Right atrium auricular region (tissue), 2 donors: Measurements from ENCODE around the gene HIVEP2. TPM values are rescaled to one million over a fixed set of nuclear protein-coding genes. Genes with fewer than 3 reads are reported as not detected.

ENCODE experiments used
- DNase-seq: peaks from one replicate; pipeline ENCODE4 v3.0.0-alpha.2; 2019; ENCODE audit warnings: low spot score
- H3K27ac ChIP-seq, 2 donors: fragments of 200-600 bp; sonication (generic); 1 replicate in 1 of 2; 2 replicates in 1 of 2; pipeline ENCODE4 v1.5.1; 2016 to 2019
- H3K27me3 ChIP-seq, 2 donors: fragments of 200-600 bp; sonication (generic); one replicate each; pipeline versions ENCODE4 v1.5.1 to v1.6.0; 2017 to 2019
- H3K36me3 ChIP-seq: fragments of 200-600 bp; sonication (generic); one replicate; pipeline ENCODE4 v1.5.1; 2016
- H3K4me1 ChIP-seq, 2 donors: fragments of 200-600 bp; sonication (generic); one replicate each; pipeline versions ENCODE4 v1.5.1 to v1.6.0; 2017 to 2019
- H3K4me3 ChIP-seq, 2 donors: fragments of 200-600 bp; sonication (generic); 1 replicate in 1 of 2; 2 replicates in 1 of 2; pipeline ENCODE4 v1.5.1; 2017 to 2019; ENCODE audit warnings: mild to moderate bottlenecking in 1 of 2, moderate library complexity in 1 of 2
- H3K9me3 ChIP-seq, 2 donors: fragments of 200-600 bp; sonication (generic); one replicate each; pipeline ENCODE4 v1.5.1; 2019
- total RNA-seq, 2 donors: library from RNA; depleted of rRNA; stranded (reverse); fragments of >200 nt; gene quantifications; one replicate each; pipeline ENCODE4 v1.1.0, GENCODE V29; 2016
- TF ChIP-seq, protein P1 (sequence below), 2 donors: fragments of 200-600 bp; sonication (generic); IDR thresholded peaks; one replicate each; pipeline ENCODE4 v1.5.1; 2019; ENCODE audit warnings: antibody characterized with exemption in 2 of 2

The HIVEP2 gene
- total RNA-seq, 2 donors from 2014 or later, result 19.2 to 28.6 TPM

DNA sequence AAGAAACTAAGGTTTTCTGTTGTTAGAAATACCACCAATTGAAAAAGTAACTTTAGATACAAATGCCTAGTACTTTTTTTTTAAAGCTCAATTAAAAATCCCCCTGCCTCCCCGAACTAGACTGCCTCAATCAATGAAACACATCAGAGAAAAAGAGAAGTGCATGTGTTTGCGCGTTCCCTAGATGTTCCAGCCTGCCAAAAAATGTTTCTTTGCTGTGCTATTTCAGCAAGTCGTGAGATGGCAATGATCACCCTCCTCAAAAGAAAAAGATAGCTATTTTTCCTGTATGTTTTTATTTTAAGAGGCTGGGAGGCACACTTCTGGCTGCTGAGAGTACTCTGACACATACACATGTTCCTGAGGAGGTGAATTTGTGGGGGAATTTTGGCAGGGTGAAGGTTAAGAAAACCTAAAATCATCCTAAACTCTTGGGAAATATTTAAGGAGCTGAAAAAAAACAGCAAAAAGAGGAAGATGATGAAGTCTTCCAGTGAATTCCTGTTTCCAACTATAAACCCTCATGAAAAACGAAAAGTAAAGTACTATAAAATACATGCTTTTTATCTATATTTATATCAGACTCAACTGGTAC is 114.8 kb downstream of the HIVEP2 start:
- H3K9me3 ChIP-seq, result no peaks in the 10 kb centered on the region
- no peak overlapping the region for H3K4me3 ChIP-seq
- H3K4me1 ChIP-seq, result peaks cover 0 to 21% of the 10 kb centered on the region in 2 donors
- H3K27me3 ChIP-seq, result no peaks in the 10 kb centered on the region
- H3K36me3 ChIP-seq, result no peaks in the 10 kb centered on the region
- TF ChIP-seq, protein P1, sequence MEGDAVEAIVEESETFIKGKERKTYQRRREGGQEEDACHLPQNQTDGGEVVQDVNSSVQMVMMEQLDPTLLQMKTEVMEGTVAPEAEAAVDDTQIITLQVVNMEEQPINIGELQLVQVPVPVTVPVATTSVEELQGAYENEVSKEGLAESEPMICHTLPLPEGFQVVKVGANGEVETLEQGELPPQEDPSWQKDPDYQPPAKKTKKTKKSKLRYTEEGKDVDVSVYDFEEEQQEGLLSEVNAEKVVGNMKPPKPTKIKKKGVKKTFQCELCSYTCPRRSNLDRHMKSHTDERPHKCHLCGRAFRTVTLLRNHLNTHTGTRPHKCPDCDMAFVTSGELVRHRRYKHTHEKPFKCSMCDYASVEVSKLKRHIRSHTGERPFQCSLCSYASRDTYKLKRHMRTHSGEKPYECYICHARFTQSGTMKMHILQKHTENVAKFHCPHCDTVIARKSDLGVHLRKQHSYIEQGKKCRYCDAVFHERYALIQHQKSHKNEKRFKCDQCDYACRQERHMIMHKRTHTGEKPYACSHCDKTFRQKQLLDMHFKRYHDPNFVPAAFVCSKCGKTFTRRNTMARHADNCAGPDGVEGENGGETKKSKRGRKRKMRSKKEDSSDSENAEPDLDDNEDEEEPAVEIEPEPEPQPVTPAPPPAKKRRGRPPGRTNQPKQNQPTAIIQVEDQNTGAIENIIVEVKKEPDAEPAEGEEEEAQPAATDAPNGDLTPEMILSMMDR (IDR thresholded peaks at IDR 0.05), result no peak
- no peak for DNase-seq
- no peak overlapping the region for H3K27ac ChIP-seq

DNA sequence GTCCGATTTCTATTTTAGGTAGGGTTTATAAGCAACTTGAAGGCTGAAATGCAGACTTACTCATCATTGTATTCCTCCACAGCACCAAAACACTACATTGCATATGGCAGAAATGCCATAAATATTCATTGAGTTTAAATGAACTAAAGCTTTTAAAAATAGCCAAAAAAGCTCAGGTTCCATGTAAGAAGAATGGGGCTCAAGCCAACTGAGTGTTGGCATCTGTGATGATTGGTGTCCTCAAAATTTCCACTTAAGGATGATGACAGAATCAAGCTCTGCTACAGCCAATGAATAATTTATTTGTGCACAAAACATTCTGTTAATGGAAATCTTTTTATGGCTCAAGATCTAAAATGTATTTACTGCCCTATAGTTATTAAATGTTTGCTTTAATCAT is 115.4 kb downstream of the HIVEP2 start:
- Histone ChIP-seq H3K4me3 (no peak overlapping the region), H3K4me1 (peaks cover 0 to 23% of the 10 kb centered on the region in 2 donors), H3K36me3 (no peaks in the 10 kb centered on the region), H3K27ac (no peak overlapping the region), H3K27me3 (no peaks in the 10 kb centered on the region), H3K9me3 (no peaks in the 10 kb centered on the region)
- no peak for DNase-seq
- TF ChIP-seq, protein P1 (IDR thresholded peaks at IDR 0.05), result no peak

DNA sequence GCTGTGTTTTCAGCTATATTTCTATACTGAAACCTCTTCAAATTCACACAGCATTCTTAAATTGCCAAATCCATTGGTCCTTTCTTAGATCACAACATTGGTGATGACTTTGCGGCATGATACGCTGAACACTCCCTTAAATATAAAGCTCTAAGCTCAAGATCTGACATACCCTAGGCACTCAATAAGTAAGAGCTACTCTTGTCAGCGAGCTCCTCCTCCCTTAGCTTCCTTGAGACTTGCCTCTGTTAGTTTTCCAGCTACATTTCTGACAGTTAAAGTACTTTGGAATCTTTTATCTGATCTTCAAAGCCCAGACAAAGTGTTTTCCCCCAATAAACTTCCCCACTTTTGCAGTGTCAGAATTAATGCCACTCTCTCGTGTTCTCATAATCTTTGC is 117.0 kb downstream of the HIVEP2 start:
- no peak for DNase-seq

DNA sequence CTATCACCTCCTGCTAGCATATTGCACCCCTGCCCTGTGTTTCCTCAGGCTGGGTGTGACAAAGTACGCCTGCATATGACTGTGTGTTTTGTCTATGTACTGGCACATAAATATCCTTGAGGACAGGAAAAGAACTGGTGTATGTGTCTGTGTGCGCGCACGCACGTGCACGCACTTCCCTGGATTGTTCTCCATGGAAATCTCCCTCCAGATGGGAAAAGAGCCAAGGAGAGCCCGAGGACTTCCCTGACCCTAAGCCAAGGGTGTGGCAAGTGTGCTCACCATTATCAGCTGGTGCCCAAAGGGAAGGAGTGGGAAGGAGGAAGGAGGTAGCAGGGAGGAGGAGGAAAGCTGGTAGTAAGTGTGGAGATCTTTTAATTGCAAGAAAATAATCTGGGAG is 117.6 kb downstream of the HIVEP2 start:
- DNase-seq, result peak; percentile 67
- peaks cover 0 to 27% of the 10 kb centered on the region in 2 donors for H3K4me1 ChIP-seq
- H3K4me3 ChIP-seq, result no peak overlapping the region
- H3K36me3 ChIP-seq, result no peaks in the 10 kb centered on the region
- H3K27me3 ChIP-seq, result no peaks in the 10 kb centered on the region
- H3K9me3 ChIP-seq, result no peaks in the 10 kb centered on the region
- TF ChIP-seq, protein P1 (IDR thresholded peaks at IDR 0.05), result no peak
- H3K27ac ChIP-seq, result peak overlapping the region in 1 of 2 donors; percentile 22

More for the DNA sequence above, 117.0 kb downstream of the HIVEP2 start:
- H3K4me3 ChIP-seq, result no peak overlapping the region
- no peak overlapping the region for H3K27ac ChIP-seq
- H3K9me3 ChIP-seq, result no peaks in the 10 kb centered on the region
- no peaks in the 10 kb centered on the region for H3K36me3 ChIP-seq
- TF ChIP-seq, protein P1 (IDR thresholded peaks at IDR 0.05), result no peak
- no peaks in the 10 kb centered on the region for H3K27me3 ChIP-seq
- H3K4me1 ChIP-seq, result peaks cover 0 to 23% of the 10 kb centered on the region in 2 donors

DNA sequence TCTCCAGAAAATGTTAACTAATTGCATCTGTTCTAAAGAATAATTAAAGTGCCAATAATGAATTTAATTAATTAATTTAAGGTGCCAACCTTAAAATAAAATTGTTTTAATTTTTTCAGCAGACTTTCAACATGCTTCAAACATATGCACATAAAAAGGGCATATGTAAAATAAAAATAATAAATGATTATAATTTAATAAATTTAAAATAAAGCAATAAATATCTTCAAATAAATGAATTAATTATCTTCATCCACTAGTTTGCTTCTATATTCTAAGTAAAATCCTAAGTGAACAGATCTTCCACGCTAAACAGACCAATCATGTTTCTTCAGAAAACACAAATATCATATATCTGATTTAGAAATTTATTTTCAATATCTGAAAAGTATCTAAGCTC is 119.2 kb downstream of the HIVEP2 start:
- no peaks in the 10 kb centered on the region for H3K9me3 ChIP-seq
- H3K27ac ChIP-seq, result no peak overlapping the region
- no peak for DNase-seq
- H3K4me3 ChIP-seq, result no peak overlapping the region
- H3K4me1 ChIP-seq, result peaks cover 0 to 39% of the 10 kb centered on the region in 2 donors
- TF ChIP-seq, protein P1 (IDR thresholded peaks at IDR 0.05), result no peak
- no peaks in the 10 kb centered on the region for H3K27me3 ChIP-seq
- no peaks in the 10 kb centered on the region for H3K36me3 ChIP-seq

DNA sequence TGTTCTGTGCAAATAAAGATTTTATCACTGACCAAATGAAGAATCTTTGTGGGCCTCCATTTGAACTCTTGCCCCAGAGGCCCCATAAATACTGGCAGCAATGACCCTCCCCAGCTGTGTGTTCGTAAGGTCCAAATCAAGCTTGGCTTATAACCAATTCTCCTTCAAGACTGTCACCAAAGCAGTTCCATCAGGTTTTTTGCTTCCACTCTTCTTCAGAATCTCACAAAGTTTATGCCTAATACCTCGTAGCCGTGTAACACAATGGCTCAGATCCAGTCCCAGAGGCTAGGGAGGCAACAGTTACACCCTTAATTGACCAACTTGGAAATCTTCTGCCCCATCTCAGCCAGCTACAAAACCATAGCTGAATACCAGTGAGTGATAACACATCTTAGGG is 120.5 kb downstream of the HIVEP2 start:
- no peak overlapping the region for H3K27ac ChIP-seq
- no peaks in the 10 kb centered on the region for H3K27me3 ChIP-seq
- H3K4me1 ChIP-seq, result peaks cover 0 to 49% of the 10 kb centered on the region in 2 donors
- no peaks in the 10 kb centered on the region for H3K36me3 ChIP-seq
- no peaks in the 10 kb centered on the region for H3K9me3 ChIP-seq
- no peak overlapping the region for H3K4me3 ChIP-seq
- TF ChIP-seq, protein P1 (IDR thresholded peaks at IDR 0.05), result no peak
- DNase-seq, result no peak
